D721Med (cell line): ENCODE data around the gene NSMCE1.
"Not testable (repeated sequence)": the region's sequence is repeated elsewhere in the genome, so short reads cannot be mapped to it uniquely, and the experiment has no call there.

Experiments
- DNase-seq: peaks from one replicate; pipeline ENCODE4 v3.0.0; 2011; ENCODE audit warnings: low spot score; ENCODE audit not compliant: insufficient read length
- FAIRE-seq: peaks from 2 replicates; lab custom pipeline; 2011; peaks lifted over from hg19 to GRCh38; lab: Jason Lieb, UNC
- CTCF ChIP-seq: IDR thresholded peaks from 2 replicates; pipeline ENCODE4 v1.5.1; 2012; ENCODE audit warnings: mild to moderate bottlenecking, control low read depth; ENCODE audit not compliant: insufficient read depth; ENCODE audit errors: missing control alignments

Gene NSMCE1

GRCh38 chr16:27273670-27274423 is 5.3 kb upstream of the NSMCE1 start:
- FAIRE-seq: no peak
- no peak for DNase-seq
- TF ChIP-seq CTCF: no peak

GRCh38 chr16:27273330-27273669 is 4.7 kb upstream of the NSMCE1 start:
- no peak for DNase-seq
- no peak for FAIRE-seq
- no peak for TF ChIP-seq CTCF

GRCh38 chr16:27272697-27273096 is 4.1 kb upstream of the NSMCE1 start:
- FAIRE-seq: not testable (repeated sequence)

DNA sequence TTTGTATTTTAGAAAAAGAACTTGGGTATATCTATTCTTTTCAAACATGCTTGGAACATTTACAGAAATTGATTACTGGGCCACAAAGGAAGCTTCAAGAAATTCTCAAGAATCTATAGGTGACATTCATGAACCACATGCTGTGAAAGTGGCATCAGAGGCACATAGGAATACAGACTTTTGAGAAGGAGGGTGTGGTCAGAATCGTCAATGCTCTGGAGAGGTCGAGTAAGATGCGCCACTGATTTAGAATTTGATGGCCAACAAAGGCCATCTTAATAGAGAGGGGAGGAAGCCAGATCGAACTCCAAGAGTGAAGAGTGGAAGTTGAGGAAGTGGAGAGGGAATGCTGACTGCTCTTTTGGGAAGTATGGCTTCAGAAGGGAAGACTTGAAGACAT is 3.5 kb upstream of the NSMCE1 start:
- no peak for TF ChIP-seq CTCF
- no peak for DNase-seq
- no peak for FAIRE-seq

More at GRCh38 chr16:27272697-27273096, 4.1 kb upstream of the NSMCE1 start:
- not testable (repeated sequence) for DNase-seq

DNA sequence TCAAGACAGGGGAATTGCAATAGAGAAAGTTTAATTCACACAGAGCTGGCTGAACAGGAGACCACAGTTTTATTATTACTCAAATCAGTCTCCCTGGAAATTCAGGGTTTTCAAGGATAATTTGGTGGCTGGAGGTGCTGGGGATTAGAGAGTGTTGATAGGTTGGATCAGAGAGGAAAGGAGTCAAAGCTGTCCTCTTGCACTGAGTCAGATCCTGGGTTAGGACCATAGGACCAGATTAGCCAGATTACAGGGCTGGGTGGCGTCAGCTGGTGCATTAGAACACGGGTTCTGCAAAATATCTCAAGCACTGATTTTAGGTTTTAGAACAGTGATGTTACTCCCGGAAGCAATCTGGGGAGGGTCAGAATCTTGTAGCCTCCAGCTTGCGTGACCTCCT is 1.8 kb upstream of the NSMCE1 start:
- FAIRE-seq (no peak), DNase-seq (no peak)
- TF ChIP-seq CTCF: no peak

DNA sequence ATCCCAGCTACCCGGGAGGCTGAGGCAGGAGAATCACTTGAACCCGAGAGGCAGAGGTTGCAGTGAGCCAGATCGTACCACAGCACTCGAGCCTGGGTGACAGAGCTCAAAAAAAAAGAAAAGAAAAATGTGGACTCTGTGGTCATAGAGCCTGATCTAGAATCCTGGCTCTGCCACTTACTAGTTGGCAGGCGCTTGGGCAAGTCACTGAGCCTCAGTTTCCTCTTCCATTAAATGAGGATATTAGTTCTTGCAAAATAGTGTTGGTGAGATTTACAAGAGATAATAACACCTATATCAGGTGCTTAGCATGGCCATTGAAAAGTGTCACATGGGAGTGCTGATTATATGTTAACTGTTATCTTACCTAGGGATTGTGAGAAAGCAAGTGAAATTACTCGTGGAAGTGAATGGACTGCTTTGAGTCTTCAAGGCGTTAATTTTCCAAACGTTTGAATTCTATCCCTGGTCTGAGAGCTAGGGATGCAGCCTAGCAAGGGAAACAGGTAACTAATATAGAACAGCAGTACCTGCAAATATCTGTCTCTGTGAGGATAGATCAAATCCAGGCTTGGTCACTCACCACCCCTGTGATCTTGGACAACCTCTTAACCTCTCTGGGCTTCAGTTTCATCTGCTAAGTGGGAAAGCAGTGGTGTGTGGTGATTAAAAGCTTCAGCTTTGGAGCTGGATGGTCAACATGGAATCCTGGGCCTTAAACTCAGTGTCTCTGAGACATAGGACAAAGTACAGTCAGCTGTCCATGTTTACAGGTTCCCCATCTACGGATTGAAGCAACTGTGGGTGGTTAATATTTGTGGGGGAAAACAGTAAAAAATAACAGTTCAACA is 953 bp upstream of the NSMCE1 start:
- DNase-seq (no peak), FAIRE-seq (no peak)

More for the DNA sequence above, 953 bp upstream of the NSMCE1 start:
- no peak for TF ChIP-seq CTCF
